Fibroblast of lung (primary cell): ENCODE data around the gene SGTA.

Experiments used
- CTCF ChIP-seq, 2 donors: IDR thresholded peaks in 1 of 2; conservative IDR thresholded peaks in 1 of 2; 1 replicate in 1 of 2; 2 replicates in 1 of 2; pipeline ENCODE4 v1.5.1; 2011 to 2012; ENCODE audit warnings: low read length in 2 of 2, control low read depth in 1 of 2, inconsistent platforms in 1 of 2, low read depth in 1 of 2, mild to moderate bottlenecking in 1 of 2
- EZH2 ChIP-seq: IDR thresholded peaks from 2 replicates; pipeline ENCODE4 v1.5.1; 2012; ENCODE audit warnings: low read length, control low read depth, mild to moderate bottlenecking; ENCODE audit errors: missing control alignments

DNA sequence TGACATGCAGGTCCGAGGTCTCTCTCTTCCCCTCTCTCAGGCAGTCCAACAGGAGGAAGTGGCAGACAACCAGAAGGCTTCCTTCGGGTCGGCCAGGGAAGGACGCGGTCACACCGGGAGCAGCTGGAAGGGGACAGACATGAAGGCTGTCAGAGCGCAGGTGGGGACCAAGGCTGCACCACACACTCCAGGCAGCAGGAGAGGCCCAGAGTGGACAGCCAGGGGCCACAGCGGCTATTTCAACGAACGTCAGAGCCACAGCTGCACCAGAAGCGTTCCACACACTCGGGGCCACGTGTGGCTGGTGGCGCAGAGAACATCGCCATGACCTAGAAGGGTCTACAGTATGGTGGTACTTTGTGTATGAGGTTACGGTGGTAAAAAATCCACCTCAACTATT, 27.3 kb downstream of the SGTA start:
- no peak for TF ChIP-seq CTCF (conservative IDR thresholded peaks at IDR 0.05 in 1 of 2, IDR thresholded peaks at IDR 0.05 in 1 of 2; ENCODE audit: low read depth in 1 of 2, low read length in 2 of 2)
- TF ChIP-seq EZH2: no peak
